Activated T-cell treated with anti-CD3 and anti-CD28 coated beads, Interleukin-2, amount 50 U/mL, for 24 hours (primary cell): ENCODE measurements around the gene IRF7.

Source experiments
- DNase-seq: peaks from one replicate; pipeline ENCODE4 v3.0.0-alpha.2; 2020
- H3K27ac Mint-ChIP-seq: 2 replicates; pipeline ENCODE4 v1.8.0; 2020; ENCODE audit warnings: mild to moderate bottlenecking, mixed read lengths
- H3K27me3 Mint-ChIP-seq: 2 replicates; pipeline ENCODE4 v1.8.0; 2020; ENCODE audit warnings: mixed read lengths
- H3K36me3 Mint-ChIP-seq: 2 replicates; pipeline ENCODE4 v1.8.0; 2020; ENCODE audit warnings: low read depth, mixed read lengths
- H3K4me1 Mint-ChIP-seq: 2 replicates; pipeline ENCODE4 v1.8.0; 2020; ENCODE audit warnings: low read depth, mixed read lengths
- H3K4me3 Mint-ChIP-seq: 2 replicates; pipeline ENCODE4 v1.8.0; 2020; ENCODE audit warnings: mild to moderate bottlenecking, moderate library complexity, mixed read lengths
- H3K9me3 Mint-ChIP-seq: 2 replicates; pipeline ENCODE4 v1.8.0; 2020; ENCODE audit warnings: mixed read lengths

Gene IRF7

DNA sequence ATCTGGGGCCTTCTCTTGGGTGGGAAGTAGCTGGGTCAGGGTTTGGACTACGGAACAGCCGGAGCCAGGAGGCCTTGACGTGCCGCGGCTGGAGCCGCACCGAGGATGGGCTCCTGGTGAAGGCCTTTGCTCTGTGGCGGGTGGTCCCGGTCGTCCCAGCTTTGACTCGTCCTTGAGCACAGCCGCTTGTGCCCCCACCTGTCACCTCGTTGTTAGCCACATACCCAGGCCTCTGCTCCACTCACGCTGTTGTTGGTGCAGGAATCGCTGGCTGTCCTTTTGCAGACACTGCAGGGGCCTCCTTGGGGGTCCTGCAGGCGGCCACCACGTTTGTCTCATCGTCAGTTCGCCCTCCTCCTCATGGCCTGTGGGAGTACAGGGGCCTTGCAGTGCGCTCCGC, 22.4 kb downstream of the IRF7 start:
- peaks cover 21% of the 10 kb centered on the region for H3K4me1 Mint-ChIP-seq
- no peak for DNase-seq
- H3K27ac Mint-ChIP-seq, result no peak overlapping the region
- H3K9me3 Mint-ChIP-seq, result no peaks in the 10 kb centered on the region
- peaks cover 97% of the 10 kb centered on the region for H3K36me3 Mint-ChIP-seq
- H3K4me3 Mint-ChIP-seq, result no peak overlapping the region
- H3K27me3 Mint-ChIP-seq, result no peaks in the 10 kb centered on the region

DNA sequence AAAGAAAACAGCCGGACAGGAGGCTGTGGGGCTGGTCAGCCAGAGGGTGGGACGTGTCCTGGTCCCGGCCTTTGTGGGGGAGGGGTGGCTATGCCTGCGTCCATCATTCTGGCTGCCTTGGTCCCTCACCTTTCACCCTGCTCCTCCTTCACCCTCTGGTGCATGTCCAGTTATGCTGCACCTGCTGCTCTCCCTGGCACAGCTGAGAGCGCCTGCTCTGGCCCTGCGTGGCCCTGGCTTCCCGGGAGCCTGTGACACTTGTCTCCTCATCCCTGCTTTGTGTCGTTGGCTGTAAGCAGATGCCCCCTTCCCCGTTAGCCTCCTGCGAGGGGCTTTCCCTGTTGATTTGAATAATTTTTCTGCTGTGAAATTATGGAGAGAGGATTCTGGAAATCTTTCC, 22.8 kb downstream of the IRF7 start:
- no peak overlapping the region for H3K27ac Mint-ChIP-seq
- no peak overlapping the region for H3K4me3 Mint-ChIP-seq
- no peaks in the 10 kb centered on the region for H3K27me3 Mint-ChIP-seq
- H3K36me3 Mint-ChIP-seq, result peaks cover 97% of the 10 kb centered on the region
- no peak for DNase-seq
- H3K4me1 Mint-ChIP-seq, result peaks cover 25% of the 10 kb centered on the region
- H3K9me3 Mint-ChIP-seq, result no peaks in the 10 kb centered on the region

DNA sequence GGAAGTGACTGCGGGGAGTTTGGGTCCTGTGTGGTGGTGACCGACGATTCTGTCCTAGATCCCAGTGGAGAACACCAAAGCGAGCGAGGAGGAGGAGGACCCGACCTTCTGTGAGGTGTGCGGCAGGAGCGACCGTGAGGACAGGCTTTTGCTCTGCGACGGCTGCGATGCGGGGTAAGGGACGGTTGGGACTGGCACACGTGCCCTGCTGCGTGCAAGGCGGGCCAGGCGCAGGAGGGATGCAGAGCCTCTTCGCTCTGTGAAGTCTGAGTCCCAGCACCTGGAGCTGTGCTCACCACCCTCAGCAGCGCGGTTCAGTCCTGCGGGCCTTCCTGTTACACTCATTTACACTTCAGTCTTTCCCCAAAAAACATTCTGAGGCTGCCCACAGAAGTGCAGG, 23.2 kb downstream of the IRF7 start:
- Mint-ChIP-seq H3K36me3 (peaks cover 98% of the 10 kb centered on the region), H3K4me1 (peaks cover 29% of the 10 kb centered on the region), H3K9me3 (no peaks in the 10 kb centered on the region), H3K27me3 (no peaks in the 10 kb centered on the region), H3K27ac (no peak overlapping the region), H3K4me3 (no peak overlapping the region)
- DNase-seq, result no peak

DNA sequence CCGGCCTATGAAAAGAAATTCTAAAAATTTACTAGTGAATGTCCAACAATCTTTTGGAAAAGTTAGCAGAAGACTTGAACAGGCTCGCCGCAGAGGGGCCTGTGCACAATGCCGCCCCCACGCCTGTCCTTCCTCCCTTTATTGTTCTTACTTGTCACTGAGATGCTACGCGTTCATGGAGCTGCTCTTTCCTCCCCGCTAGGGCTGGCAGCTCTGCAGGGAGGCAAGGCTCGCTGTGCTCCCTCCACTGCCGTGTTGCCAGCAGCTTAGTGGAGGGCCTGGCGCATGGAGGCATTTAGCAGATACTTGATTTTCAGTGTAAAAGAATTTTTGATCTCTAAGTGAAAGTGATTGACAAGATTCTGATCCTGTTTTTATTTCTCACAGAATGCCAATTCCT, 24.8 kb downstream of the IRF7 start:
- H3K27ac Mint-ChIP-seq, result no peak overlapping the region
- H3K9me3 Mint-ChIP-seq, result no peaks in the 10 kb centered on the region
- H3K4me3 Mint-ChIP-seq, result no peak overlapping the region
- peaks cover 99% of the 10 kb centered on the region for H3K36me3 Mint-ChIP-seq
- H3K27me3 Mint-ChIP-seq, result no peaks in the 10 kb centered on the region
- peaks cover 38% of the 10 kb centered on the region for H3K4me1 Mint-ChIP-seq
- no peak for DNase-seq

DNA sequence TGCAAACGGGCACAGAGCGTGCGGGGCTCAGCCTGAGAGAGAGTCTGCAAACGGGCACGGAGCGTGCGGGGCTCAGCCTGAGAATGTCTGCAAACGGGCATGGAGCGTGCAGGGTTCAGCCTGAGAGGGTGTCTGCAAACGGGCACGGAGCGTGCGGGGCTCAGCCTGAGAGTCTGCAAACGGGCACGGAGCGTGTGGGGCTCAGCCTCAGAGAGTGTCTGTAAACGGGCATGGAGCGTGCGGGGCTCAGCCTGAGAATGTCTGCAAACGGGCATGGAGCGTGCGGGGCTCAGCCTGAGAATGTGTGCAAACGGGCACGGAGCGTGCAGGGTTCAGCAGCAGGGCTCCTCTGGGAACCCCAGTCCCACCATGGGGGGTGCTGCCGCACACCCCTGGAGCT, 26.0 kb downstream of the IRF7 start:
- peaks cover 35% of the 10 kb centered on the region for H3K4me1 Mint-ChIP-seq
- no peaks in the 10 kb centered on the region for H3K27me3 Mint-ChIP-seq
- peaks cover 88% of the 10 kb centered on the region for H3K36me3 Mint-ChIP-seq
- H3K27ac Mint-ChIP-seq, result peak overlapping the region; percentile 61
- DNase-seq, result no peak
- H3K4me3 Mint-ChIP-seq, result no peak overlapping the region
- no peaks in the 10 kb centered on the region for H3K9me3 Mint-ChIP-seq

DNA sequence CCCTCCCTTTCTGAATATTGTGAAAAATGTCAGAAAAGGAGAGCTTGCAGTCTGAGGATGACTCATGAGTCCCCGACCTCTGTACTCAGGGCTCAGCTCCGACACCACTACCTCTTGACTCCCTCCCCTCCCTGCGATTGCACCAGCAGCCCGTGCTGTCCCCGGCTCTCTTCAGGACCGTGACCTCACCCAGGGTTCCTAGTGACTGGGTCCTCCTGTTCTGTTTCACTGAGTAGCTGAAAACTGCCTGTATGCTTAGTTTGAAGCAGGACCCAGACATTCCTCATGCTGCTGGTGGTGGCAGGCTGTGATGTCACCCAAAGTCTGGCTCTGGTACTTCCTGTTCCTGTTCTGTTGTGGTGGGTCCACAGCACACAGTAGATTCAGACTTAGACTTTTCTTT, 27.8 kb downstream of the IRF7 start:
- Mint-ChIP-seq H3K36me3 (peaks cover 85% of the 10 kb centered on the region), H3K27ac (peak overlapping the region; percentile 96), H3K4me3 (peak overlapping the region; percentile 61), H3K4me1 (peaks cover 31% of the 10 kb centered on the region), H3K27me3 (no peaks in the 10 kb centered on the region), H3K9me3 (no peaks in the 10 kb centered on the region)
- DNase-seq, result peak; percentile 81

DNA sequence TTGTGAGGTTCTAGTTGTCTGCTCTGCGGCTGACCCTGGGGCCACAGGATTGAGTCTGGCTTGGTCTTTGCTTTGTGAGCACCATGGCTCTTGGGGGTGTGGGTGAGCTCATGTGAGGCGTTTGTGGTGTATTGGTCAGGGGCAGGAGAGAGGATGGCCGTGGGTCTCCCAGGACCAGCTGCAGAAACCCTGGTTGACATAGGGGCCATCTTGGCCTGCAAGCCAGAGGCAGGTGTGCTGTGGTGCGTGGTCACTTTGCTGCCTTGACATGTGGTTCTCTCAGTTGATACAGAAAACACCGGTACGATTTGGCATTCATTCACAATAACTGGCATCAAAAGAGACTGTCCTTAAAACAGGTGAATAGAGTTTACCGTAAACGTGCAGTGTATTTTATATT, 28.2 kb downstream of the IRF7 start:
- Mint-ChIP-seq H3K27me3 (no peaks in the 10 kb centered on the region), H3K9me3 (no peaks in the 10 kb centered on the region), H3K36me3 (peaks cover 84% of the 10 kb centered on the region), H3K27ac (peak overlapping the region; percentile 96), H3K4me1 (peaks cover 31% of the 10 kb centered on the region), H3K4me3 (peak overlapping the region; percentile 61)
- no peak for DNase-seq

DNA sequence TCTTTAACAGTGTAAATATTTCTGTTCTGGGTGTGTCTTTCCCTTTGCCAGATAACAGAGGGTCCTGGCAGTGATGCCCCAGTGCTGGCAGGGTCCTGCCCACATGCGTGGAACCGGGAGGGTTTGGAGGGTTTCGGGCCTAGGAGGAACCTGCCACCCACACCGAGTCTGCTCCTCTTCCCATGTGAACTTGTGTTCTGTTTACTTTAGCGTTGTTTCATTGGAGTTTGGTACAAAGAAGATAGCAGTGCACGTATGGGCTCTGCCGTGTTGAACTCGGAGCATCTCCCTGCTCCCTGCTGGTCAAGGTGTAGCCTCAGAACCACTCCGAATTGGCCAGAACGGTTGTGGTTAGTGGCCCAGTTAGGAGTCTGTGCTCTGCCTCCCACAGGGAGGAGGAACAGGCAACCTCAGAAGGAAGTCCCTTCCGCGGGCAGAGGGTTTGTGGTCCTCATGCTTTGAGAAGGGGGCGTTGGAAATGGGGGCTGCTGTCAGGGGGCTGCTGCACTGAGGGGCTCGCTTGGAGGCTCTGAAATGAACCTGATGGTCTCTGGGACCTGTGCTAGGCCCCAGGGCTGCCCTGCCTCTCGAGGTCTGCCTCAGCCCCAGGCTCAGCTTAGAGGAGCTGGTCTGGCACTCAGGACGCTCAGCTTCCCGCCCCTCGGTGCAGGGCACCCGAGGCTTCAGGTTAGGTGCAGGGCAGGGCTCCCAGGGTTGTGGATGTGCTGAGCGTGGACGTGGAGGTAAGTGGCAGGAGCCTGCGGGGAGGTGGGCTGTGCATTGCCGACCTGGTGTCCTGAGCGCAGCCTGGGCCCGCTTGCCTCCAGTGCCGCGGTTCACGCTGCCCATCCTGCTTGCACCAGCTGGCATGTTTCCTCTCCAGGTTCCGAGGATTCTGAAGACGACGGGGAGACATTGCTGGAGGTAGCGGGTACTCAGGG, 29.1 kb downstream of the IRF7 start:
- no peak for DNase-seq
- no peaks in the 10 kb centered on the region for H3K27me3 Mint-ChIP-seq
- H3K4me3 Mint-ChIP-seq, result no peak overlapping the region
- H3K36me3 Mint-ChIP-seq, result peaks cover 84% of the 10 kb centered on the region
- H3K4me1 Mint-ChIP-seq, result peaks cover 33% of the 10 kb centered on the region
- no peaks in the 10 kb centered on the region for H3K9me3 Mint-ChIP-seq
- peak overlapping the region; percentile 96 for H3K27ac Mint-ChIP-seq

DNA sequence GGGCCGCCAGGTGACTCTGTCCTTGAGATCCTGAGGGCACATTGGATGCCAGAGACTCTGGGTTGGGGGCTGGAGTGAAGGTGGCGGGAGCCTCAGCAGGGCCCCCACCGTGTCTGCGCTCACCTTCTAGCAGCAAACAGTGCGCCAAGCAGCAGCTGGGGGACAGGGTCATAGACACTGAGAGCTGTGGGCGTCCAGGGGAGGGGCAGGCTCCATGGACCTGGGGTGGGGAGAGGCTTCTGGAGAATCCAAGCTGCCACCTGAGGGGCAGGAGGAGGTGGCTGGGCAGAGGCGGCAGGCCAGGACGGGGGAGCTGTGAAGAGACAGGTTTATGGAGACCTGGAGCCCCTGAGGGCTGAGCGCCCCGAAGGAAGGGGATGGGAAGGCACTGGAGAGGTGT, 31.5 kb downstream of the IRF7 start:
- DNase-seq, result no peak
- Mint-ChIP-seq H3K27me3 (no peaks in the 10 kb centered on the region), H3K4me1 (peaks cover 51% of the 10 kb centered on the region), H3K4me3 (no peak overlapping the region), H3K36me3 (peaks cover 82% of the 10 kb centered on the region), H3K9me3 (no peaks in the 10 kb centered on the region), H3K27ac (peak overlapping the region; percentile 68)

DNA sequence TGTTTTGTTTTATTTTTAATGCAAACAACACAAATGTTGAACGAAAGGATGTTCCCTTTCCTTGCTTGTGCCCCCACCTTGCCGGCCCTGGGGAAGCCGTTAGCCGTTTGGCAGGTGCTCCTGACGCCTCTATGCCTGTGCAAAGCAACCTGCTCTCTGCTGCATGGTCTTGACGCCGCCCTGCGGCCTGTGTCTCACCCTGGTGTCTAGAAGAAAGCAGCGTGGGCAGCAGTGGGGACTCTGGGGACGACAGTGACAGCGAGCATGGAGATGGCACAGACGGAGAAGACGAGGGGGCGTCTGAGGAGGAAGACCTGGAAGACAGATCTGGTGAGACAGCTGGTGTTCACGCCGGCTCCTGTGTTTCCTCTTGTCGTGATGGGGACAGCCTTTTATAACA, 34.0 kb downstream of the IRF7 start:
- no peaks in the 10 kb centered on the region for H3K27me3 Mint-ChIP-seq
- H3K4me1 Mint-ChIP-seq, result peaks cover 52% of the 10 kb centered on the region
- DNase-seq, result no peak
- no peak overlapping the region for H3K4me3 Mint-ChIP-seq
- H3K27ac Mint-ChIP-seq, result peak overlapping the region; percentile 74
- H3K9me3 Mint-ChIP-seq, result no peaks in the 10 kb centered on the region
- peaks cover 80% of the 10 kb centered on the region for H3K36me3 Mint-ChIP-seq

DNA sequence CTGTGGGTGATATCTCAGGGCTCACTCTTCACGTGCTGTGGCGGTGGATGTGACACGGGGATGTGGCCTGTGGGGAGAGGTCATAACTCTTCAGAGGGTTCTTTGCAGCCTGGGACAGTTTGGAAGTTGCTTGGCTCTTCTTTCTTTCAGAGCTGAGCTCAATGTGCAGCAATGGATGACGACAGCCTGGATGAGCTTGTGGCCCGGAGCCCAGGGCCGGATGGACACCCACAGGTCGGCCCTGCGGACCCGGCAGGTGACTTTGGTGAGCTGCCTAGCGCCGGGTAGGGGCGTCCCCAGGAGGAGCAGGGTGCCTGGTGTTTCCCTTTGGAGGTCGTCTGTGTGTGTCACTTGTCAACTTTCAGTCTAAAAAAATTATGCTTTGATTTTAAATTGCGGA, 34.4 kb downstream of the IRF7 start:
- no peak for DNase-seq
- Mint-ChIP-seq H3K27ac (peak overlapping the region; percentile 74), H3K4me3 (no peak overlapping the region)

DNA sequence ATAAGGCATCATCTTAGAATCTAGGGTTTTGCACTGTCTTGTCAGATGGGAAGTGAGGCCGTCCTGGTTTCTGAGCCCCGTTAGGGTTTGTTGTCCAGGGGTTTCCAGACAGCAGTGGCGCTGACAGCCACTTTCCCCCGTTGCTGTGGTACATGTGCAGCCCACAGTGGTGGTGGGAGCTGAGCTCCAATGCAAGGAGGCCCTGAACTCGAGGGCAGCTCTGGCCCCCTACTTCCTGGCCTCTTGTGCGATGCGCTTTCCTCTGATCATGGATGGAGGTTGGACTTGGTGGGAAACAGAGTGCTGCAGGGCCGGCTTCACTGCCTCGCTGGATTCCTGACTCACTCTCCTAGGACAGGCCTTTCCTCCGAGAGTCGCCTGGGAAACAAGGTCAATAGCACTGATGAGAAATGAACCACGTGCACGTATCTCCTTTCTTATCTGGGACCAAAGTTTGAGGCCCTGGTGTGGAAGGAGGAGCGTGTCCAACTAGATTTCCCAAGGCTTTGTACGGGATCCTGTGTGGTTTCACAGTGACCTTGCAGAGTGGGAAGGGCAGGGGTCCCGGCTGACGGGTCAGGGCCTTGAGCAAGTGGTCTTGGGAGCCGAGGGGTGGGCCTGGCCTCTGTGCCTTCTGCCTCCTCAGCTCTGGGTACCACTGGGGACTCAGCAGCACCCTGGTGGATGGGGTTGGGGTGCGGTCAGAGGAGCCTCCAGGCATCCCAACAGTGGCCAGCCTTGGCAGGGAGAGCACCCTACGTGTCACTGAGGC, 35.7 kb downstream of the IRF7 start:
- peak overlapping the region; percentile 94 for H3K27ac Mint-ChIP-seq

More for the DNA sequence above, 34.4 kb downstream of the IRF7 start:
- peaks cover 76% of the 10 kb centered on the region for H3K36me3 Mint-ChIP-seq
- H3K4me1 Mint-ChIP-seq, result peaks cover 48% of the 10 kb centered on the region
- H3K27me3 Mint-ChIP-seq, result no peaks in the 10 kb centered on the region
- no peaks in the 10 kb centered on the region for H3K9me3 Mint-ChIP-seq

DNA sequence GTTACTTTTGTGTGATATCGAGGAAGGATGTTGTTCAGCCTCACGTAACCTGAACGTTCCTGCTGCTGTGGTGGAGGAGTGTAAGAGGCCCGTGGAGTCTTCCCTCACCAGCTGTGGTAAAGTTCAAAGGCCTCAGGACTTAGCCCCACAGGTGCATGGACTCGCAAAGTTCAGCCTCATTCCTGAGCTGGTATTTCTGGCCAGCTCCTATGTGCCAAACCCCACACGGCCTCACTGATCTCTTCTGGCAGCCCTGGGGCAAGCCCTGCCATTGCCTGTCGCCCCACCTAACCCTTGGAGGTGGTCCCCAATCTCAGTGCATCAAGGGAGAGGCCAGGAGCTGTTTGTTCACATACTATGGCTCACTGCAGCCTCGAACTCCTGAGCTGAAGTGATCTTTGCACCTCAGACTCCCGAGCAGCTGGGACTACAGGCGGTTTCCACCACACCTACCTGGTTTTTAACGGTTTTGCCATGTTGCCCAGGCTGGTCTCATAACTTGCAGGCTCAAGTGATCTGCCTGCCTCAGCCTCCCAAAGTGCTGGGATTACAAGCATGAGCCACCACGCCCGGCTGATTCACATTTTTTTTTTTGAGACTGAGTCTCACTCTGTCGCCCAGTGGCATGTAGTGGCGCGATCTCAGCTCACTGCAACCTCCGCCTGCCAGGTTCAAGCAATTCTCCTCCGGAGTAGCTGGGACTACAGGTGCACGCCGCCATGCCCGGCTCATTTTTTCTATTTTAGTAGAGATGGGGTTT, 37.3 kb downstream of the IRF7 start:
- peaks cover 56% of the 10 kb centered on the region for H3K4me1 Mint-ChIP-seq
- no peaks in the 10 kb centered on the region for H3K9me3 Mint-ChIP-seq
- H3K36me3 Mint-ChIP-seq, result peaks cover 64% of the 10 kb centered on the region
- peak overlapping the region; percentile 94 for H3K27ac Mint-ChIP-seq
- H3K27me3 Mint-ChIP-seq, result peaks cover 8% of the 10 kb centered on the region
- H3K4me3 Mint-ChIP-seq, result peak overlapping the region; percentile 91
- DNase-seq, result no peak

More for the DNA sequence above, 35.7 kb downstream of the IRF7 start:
- Mint-ChIP-seq H3K4me3 (peak overlapping the region; percentile 15), H3K36me3 (peaks cover 74% of the 10 kb centered on the region), H3K4me1 (peaks cover 46% of the 10 kb centered on the region), H3K27me3 (peaks cover 3% of the 10 kb centered on the region), H3K9me3 (no peaks in the 10 kb centered on the region)
- DNase-seq, result no peak

DNA sequence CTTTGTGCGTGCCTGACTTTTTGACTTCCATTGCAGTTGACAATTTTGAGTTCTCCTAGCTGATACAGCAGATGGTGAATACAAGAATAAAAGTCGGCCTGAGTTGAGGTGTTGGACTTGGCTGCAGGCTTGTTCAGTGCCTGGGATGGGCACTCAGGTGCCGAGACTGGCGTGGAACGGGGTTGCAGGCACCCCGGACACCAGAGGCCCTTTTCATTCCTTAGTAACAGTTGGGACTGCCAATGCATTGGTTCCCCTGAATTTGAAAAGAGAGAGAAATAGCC, 38.2 kb downstream of the IRF7 start:
- H3K9me3 Mint-ChIP-seq, result no peaks in the 10 kb centered on the region
- H3K27me3 Mint-ChIP-seq, result peaks cover 8% of the 10 kb centered on the region
- peaks cover 58% of the 10 kb centered on the region for H3K4me1 Mint-ChIP-seq
- peak overlapping the region; percentile 91 for H3K4me3 Mint-ChIP-seq
- peaks cover 56% of the 10 kb centered on the region for H3K36me3 Mint-ChIP-seq
- DNase-seq, result no peak
- H3K27ac Mint-ChIP-seq, result peak overlapping the region; percentile 94
